ENCODE measurements around the gene AUTS2. TPM values are rescaled to one million over a fixed set of nuclear protein-coding genes. Genes with fewer than 3 reads are reported as not detected.

Gene AUTS2
- total RNA-seq, 1 experiment from 2014 or later = 256 TPM

DNA sequence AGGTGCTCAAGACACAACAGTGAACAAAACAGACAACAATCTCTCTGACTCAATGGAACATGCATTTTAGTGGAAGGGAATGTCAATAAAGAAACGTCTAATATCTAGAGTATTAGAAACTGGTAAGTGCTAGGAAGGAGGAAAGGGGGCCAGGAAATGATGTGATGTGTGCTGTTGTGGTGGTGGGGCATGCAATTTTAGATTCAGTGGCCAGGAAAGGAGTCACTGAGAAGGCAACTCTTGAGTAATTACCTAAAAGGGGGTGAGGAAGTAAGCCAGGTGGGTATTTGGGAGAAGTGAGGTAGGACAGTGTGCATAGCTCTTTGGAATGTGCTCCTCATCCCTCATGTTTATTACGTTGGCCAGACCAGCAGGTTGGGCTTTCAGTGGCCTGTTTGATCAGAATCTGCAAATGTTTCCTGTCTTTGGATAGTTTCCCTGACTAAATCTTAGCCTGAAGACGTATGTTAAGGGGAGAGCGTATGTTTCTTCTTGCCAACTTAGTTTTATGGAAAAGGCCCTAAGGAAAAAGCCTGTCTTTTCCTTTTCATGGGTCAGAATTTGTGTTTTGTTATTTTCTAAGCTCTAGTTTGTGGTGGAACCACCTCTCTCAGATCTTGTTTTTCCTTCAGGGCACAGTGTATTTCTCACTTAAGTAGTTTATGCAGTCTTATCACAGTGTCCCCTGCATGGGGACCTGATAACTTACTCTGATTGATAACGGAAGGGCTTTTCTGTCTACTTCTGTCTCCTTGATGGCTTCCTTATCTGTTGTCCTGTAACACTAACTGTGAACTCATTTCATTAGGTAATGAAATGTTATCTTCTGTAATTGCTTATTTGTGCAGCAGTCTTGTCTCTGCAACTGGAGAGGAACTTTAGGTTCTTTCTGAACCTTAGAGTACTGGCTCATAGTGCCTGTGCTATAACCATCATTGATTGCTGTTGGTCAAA is 203.7 kb downstream of the AUTS2 start:
- Mint-ChIP-seq H3K9me3 (no peaks in the 10 kb centered on the region), H3K27me3 (ENCODE audit: low read depth) (no peaks in the 10 kb centered on the region), H3K27ac (no peak overlapping the region), H3K36me3 (ENCODE audit: insufficient read depth in 1 of 3, low read depth in 3 of 3) (no peaks in the 10 kb centered on the region), H3K4me1 (peaks cover 15 to 24% of the 10 kb centered on the region in 2 experiments), H3K4me3 (no peak overlapping the region)
- no peak overlapping the region for H3K56ac ChIP-seq (ENCODE audit: insufficient read length, low read depth, low read length)
- no peak overlapping the region for H2BK20ac ChIP-seq (ENCODE audit: low read depth, low read length, poor library complexity, severe bottlenecking)
- H3K27ac ChIP-seq (ENCODE audit: insufficient read length, low read depth, low read length) = no peak overlapping the region
- H2BK15ac ChIP-seq (ENCODE audit: low read depth, low read length) = no peak overlapping the region
- no CpG with 5 or more reads among the region's 5 CpGs for WGBS (ENCODE audit: extremely low coverage, insufficient read length, low lambda C conversion rate)
- no peak overlapping the region for H4K8ac ChIP-seq (replicated peaks; ENCODE audit: insufficient read length, low read depth, low read length)
- H3K79me1 ChIP-seq (ENCODE audit: insufficient read depth, low read depth, low read length, poor library complexity, severe bottlenecking) = no peaks in the 10 kb centered on the region
- TF ChIP-seq, protein P1, sequence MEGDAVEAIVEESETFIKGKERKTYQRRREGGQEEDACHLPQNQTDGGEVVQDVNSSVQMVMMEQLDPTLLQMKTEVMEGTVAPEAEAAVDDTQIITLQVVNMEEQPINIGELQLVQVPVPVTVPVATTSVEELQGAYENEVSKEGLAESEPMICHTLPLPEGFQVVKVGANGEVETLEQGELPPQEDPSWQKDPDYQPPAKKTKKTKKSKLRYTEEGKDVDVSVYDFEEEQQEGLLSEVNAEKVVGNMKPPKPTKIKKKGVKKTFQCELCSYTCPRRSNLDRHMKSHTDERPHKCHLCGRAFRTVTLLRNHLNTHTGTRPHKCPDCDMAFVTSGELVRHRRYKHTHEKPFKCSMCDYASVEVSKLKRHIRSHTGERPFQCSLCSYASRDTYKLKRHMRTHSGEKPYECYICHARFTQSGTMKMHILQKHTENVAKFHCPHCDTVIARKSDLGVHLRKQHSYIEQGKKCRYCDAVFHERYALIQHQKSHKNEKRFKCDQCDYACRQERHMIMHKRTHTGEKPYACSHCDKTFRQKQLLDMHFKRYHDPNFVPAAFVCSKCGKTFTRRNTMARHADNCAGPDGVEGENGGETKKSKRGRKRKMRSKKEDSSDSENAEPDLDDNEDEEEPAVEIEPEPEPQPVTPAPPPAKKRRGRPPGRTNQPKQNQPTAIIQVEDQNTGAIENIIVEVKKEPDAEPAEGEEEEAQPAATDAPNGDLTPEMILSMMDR (conservative IDR thresholded peaks at IDR 0.05) = no peak
- no peaks in the 10 kb centered on the region for H4K20me1 ChIP-seq (ENCODE audit: control insufficient read depth, insufficient read depth, insufficient read length)
- H3K79me2 ChIP-seq (ENCODE audit: insufficient read depth, low read length) = no peaks in the 10 kb centered on the region
- no peak overlapping the region for H4K5ac ChIP-seq (ENCODE audit: insufficient read length, low read depth, low read length)
- H2BK120ac ChIP-seq (ENCODE audit: low read depth, low read length, poor library complexity, severe bottlenecking) = no peak overlapping the region
- H2AK5ac ChIP-seq (ENCODE audit: insufficient read length, low read length) = no peak overlapping the region
- H4K91ac ChIP-seq (ENCODE audit: insufficient read length, low read depth, low read length) = no peak overlapping the region
- no peak overlapping the region for H2BK5ac ChIP-seq (ENCODE audit: insufficient read length, low read length)
- no peak overlapping the region for H2BK12ac ChIP-seq (ENCODE audit: insufficient read length, low read depth, low read length)
- no peak overlapping the region for H3K4me2 ChIP-seq (ENCODE audit: insufficient read depth, insufficient read length, low read length)
- no peaks in the 10 kb centered on the region for H3K27me3 ChIP-seq (ENCODE audit: insufficient read depth, low read length)
- H3K14ac ChIP-seq (ENCODE audit: insufficient read depth, low read length) = no peak overlapping the region
- H3K9ac ChIP-seq (ENCODE audit: extremely low read depth, insufficient read length, low read length) = no peak overlapping the region
- H2AFZ ChIP-seq (ENCODE audit: low read length) = no peak overlapping the region
- H3T11ph ChIP-seq (ENCODE audit: low read length) = no peak overlapping the region
- H3K4me1 ChIP-seq (ENCODE audit: insufficient read depth, low read length) = no peaks in the 10 kb centered on the region
- H3K18ac ChIP-seq (ENCODE audit: insufficient read length, low read depth, low read length) = no peak overlapping the region
- no peak overlapping the region for H3K23ac ChIP-seq (ENCODE audit: insufficient read length, low read depth, low read length)
- no peaks in the 10 kb centered on the region for H3K9me3 ChIP-seq (ENCODE audit: control insufficient read depth, low read depth, low read length)
- H3K23me2 ChIP-seq (ENCODE audit: insufficient read length, low read depth, low read length, poor library complexity, severe bottlenecking) = no peaks in the 10 kb centered on the region
- DNase-seq = no peak
- H3K4ac ChIP-seq (ENCODE audit: low read depth, low read length) = no peak overlapping the region

Data from H9 (cell line).